Inflammatory macrophage (primary cell): ENCODE results near the gene STARD13.
A peak's percentile ranks its signal among the peaks of the same experiment; 100 is the strongest.

ENCODE experiments used
- DNase-seq, 2 donors: peaks; one replicate each; pipeline ENCODE4 v3.0.0-alpha.2; 2020 to 2022

The STARD13 gene

DNA sequence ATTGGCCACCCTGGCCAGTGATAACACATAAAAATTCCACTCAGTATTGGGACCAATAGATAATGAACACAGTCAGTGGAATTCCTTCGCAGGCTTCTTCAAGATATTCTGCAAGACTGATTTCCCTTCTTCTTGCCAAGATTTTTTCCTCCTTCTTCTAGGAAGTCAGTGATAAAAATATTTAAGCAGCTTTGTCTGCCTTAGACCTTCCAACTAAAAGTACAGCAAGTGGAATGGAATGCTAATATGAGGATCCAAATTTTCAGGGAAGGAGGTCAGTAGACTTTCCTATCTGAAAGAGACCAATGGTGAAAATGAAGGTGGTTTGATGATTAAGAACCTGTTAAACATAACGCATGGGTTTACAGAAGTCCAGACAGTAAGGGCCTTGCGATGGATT, 9.6 kb downstream of the STARD13 start:
- no peak for DNase-seq

DNA sequence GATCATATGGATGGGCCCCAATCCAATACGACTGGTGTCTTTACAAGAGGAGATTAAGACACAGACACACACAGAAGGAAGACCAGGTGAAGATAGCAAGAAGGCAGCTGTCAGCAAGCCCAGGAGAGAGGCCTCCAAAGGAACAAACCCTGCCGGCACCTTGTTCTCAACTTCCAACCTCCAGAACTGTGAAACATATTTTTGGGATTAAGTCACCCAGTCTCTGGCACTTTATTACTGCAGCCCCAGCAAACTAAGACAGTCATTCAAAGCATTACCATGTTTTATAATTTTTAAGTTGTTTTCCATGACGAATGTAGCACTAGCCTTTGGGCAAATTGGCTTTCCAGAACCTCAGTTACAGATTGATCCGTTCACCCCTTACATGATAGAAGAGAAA, 11.3 kb downstream of the STARD13 start:
- no peak for DNase-seq

DNA sequence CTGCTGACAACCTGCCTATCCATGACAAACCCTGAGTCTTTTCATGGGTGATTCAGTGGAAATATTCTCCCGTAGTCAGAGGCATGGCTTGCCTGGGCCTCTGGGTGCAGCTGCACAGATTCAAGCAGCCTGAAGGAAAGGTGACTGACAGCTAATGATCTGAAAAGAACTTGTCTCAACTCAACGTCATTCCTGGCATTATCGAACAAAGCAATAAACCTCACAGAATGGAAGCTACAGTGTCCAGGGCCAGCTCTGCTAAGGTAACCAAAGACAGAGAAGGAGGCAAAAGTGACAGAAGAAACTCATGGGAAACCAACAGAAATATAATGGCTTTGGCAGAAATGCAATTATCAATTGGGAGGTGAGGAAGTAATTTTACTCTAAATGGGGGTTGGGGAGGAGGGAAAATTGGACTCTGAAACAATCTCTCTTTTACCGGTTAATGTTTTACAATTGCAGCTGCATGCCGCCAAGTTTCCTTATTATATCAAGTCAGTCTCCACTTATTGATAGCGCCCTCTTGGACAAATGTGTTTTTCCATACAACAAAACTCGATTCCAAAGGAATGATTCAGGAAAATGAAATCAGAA, 12.9 kb downstream of the STARD13 start:
- no peak for DNase-seq

DNA sequence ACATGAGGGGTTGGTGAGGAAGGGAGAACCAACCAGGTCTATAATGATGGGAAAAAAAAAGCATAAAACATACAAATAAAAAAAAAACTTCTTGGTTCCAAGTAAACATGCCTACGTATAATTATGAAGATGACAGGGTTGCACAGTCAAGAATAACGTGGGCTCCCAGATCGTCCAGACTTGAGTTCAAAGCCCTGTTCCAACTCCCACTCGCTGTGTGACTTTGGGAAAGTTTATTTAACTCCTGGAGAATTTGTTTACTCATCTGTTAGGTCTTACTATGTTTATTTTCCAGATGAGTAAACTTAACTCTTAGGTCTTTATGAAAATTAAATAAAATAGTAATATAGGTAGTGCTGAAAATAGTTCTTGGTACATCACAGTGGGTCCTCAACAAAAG, 13.8 kb downstream of the STARD13 start:
- no peak for DNase-seq

DNA sequence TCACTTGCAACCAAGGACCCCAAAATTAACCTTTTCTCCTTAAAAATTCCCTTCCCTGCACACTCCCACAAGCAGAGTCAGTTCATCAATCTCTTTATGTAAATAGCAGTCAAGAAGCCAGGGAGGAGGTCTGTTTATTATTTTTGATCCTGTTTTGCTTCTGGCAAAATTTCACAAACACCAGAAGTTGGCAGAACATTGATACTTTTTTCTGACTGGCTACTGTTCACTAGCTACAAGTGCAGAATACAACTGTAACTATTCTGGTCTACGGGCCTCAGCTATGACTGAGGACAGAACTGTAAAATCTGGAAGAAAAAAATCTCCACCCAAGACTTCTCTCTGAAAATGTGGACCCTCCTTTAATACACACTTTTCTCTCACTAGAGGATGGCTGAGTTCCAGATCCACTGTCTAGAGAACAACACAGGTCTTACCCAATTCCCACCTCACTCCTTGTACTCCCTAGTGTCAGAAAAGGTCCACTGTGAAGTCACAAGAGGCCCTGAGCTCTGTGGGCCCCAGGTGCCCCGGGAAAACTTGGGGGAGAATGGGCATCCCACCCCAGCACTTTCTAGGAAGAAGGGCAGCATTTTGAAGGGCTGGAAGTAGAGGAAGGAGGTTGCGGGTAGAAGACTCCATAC, 14.5 kb downstream of the STARD13 start:
- DNase-seq = no peak

DNA sequence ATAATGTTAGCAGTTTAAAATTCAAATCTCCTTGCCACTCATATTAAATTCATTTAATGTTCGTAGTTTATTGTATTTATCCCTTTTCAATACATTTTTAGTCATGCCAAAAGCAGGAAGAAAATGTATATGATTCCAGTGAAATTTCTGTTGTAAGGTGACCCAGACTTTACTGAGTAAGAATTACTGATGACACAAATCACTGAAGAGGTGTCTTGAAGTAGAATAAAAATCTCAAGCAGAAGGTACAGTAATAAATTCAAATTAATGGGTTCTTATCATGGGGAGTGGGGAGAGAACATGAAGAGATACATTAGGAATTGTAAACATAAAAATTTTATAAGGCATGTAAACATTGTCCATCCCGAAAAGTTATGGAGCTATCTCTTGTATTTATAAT, 19.9 kb downstream of the STARD13 start:
- no peak for DNase-seq

DNA sequence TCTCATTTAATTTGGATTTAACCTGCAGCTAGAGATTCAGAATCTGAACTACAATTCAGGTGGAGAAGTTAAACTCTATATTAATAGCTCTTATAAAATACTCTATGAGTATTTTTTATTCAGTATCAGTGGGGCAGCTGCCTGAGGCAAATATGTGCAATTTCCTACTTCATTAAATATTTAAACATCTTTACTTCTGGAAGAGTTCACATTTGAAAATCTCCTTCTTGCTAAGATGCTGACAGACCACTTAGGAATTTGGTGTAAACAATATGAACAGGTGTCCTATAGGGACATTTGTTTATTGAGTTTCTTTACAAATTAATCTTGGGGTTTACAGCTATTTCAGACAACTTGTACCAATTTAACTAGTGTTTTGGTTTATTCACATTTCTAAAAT, 20.4 kb downstream of the STARD13 start:
- DNase-seq = no peak

DNA sequence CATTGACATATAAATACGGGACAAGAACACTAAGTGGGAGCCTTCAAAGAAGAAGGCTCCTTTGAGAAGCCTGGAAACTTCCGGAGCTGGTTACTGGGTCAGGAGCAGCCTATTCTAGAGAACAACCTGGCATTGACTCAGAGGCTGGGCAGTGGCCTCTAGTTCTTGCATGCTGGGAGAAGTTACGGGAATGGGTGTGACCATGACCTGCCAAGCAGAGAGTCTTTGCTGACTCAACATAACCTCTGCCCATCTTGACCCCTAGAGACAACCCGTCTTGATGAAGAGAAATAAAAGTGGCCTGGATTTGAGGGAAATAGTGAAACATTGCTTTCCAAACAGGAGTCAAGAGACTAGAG, 21.0 kb downstream of the STARD13 start:
- DNase-seq = no peak

DNA sequence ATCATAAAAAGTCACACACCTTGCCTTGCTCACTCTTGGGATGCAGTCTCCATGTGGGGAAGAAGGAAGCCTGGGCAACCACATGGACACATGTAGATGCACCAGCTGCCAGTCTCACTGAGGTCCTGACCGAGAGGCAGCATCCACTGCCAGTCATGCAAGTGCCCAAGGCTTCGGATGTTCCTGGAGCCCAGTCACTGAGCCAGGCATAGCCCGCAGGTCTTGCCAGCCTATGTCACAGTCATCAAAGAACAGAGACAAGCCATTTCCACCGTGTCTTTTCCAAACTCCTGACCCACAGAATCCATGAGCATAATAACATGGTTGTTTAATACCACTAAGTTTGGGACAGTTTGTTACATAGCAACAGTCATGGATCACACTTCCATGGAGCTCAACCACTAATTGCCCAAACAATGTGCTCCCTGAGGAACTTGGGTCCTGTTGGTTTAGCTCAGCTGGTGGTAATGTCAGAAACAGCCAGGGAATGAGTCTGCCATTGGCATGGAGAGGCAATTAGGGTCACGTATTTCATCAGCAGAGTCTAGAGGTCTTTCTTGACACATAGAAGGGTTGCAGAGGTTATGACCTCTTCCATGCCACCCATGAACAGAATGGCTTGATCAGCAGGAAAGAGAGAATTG, 21.5 kb downstream of the STARD13 start:
- no peak for DNase-seq

DNA sequence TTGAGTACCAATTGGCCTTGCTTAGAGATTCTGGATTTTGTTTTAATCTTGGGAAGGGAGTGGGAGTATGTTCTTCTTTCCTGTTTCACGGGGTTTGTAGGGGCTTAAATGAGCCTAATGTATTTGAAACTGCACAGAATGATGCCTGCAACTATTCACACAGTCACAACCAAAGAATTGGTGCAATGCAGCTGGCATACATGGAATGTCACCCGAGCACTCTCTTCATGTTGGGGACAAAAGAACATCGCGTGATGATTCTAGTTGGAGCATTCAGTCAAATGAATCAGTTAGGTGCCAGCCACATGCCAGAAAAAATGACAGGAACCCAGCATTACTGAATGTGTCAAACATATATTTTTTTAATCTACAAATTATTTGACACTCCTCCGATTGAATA, 22.1 kb downstream of the STARD13 start:
- DNase-seq = no peak

DNA sequence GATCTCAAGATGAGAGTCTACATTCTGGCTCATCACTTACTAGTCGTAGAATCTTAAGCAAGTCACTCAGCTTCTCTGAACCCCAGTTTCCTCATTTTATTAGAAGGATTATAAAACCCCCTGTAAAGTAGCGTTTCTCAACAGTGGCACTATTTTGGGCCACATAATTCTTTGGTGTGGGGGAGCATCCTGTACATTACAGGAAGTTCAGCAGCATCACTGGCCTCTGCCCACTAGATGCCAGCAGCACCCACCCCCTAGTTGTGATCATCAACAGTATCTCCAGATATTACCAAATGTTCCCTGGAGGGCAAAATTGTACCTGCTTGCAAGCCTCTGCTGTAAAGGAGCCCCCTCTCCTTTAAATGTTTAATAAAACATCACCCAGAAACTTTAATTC, 22.6 kb downstream of the STARD13 start:
- peak; percentile 52 to 83 for DNase-seq

DNA sequence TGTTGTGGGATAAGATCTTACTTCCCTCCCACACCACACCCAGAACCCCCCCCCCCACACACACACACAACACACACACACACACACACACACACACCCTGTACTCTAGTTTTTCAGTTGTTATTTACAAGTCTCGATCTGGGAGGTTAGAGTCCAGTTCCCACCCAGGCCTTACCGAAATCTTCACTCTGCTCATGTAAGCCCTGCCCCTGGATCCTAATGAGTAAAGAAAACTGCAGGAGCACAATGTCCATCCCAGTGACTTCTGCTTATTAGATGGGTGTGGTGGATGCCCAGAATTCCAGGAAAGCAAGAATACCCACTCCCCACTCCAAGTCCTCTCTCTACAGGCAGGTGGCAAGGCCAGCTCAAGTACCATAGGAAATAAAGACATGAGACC, 23.0 kb downstream of the STARD13 start:
- no peak for DNase-seq

DNA sequence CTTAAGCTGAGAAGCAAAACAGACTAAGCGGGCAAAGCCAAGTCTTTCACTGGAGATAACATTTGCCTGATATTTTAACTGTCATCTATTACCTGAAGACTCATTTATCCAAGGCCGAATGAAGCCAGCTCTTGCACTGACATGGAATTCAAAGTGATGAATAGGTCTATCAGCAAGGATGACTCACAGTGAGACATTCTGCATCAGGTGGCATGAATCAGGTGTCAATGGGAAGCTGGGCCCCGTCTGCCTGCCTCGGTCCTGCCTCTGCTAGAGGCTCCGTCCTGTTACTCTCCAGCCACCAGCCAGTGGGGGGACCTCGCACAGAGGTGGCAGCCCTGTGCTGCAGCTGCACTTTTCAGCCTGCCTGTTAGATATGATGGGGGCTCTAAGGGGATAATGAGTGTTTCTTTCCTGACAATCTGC, 23.5 kb downstream of the STARD13 start:
- DNase-seq = no peak

DNA sequence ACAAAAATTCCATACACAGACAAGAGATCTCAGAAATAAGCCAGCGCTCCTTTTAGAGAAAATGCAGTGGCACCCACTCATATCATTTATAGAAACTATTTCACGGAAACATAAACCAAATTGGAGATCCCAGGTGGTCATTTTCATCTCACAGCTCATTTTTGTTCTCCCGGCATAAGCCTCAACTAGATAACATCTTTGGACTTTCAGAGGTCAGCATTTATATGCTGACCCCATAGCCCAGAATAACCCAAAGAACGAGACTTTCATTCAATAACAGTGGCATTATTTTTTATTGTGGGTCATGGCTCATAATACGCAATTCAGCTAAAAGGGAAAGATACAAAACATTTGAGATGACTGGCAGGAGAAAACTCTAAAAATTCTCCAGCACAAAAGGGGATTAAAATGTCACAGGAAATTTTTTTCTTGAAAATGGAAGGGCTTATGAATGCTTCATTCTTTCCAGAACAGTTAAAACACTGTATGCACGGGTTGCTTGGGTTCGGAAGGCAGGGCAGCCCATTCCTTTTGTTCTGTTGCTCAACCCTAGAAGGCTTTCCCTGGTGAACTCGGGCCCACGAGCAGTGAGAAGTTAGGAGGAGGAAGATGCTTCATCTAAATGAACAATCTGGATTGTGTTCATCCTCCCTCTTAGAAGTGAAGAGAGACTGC, 24.0 kb downstream of the STARD13 start:
- DNase-seq = no peak

DNA sequence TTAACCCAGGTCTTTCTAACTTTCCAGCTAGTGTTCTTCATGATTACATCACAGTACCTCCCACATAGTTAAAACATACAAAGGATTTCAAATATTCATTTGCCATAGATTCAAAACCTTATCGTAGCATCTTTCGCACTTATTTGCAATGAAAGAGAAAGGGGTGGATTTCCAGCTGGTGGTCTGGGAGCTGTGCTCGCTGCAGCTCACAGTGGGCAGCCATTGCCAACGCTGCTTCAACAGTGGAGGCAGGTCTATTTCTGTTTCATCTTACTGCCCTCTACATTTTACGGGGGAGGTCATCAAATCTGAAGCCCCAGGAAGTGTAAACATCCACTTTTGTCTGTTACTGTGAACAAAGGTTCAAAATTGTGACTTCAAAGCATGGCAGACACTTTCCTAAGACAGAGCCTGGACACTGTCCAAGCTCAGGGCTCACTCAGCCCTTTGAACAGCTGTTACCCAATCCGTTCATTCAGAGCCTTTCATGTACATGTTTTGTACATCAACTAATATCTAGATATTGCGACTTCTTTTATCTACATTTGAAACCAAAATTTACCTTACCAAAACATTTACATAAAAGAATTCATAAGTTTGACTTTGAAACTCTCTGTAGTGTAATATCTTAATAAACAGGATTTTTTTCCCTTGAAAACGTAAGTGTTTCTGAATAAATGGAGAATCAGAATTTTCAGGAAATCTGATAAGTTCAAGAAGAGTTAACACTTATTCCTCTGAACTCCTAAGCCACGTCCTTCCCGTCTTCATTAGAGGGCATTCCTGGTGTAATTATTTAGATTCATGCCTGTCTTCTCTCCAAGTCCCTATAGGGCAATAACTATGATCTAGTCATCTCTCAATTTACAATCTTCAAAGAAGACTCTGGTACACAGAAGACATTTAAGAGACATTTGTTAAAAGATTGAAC, 25.1 kb downstream of the STARD13 start:
- DNase-seq = no peak

DNA sequence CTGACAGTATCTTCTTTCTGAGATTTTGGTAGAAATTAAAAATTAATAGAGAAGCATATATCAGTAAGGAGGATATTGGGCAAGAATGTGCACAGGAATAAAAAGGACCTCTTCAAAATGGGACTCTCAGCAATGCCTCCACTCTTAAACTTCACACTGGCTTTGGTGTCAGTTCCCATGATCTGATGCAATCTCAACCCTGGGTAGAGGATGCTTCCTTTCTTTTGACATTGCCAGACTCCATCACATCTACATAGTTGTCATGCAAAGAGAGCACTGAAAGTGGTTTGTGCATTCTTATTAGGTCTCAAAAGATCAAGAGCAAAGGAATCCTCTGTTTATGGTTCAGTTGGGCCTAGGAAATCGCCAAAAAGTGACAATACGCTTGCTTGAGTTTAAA, 26.3 kb downstream of the STARD13 start:
- no peak for DNase-seq

DNA sequence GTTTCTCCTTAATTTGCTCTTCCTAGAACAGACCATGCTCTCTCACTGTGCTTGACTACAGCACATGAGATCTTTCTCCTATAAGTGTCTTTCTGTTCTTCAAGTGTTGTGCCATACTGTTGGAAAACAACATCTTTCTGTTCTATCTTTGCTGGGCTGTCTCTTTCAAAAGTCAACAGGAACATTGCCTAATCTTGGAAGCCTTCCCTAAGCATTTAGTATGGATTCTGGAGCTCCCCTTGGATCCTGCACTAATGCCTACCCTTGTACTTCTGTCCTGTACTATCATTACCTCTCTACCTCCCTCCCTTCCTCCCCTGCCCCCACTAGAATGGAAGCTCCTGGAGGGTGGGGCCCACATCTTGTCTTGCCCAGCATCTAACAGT, 26.8 kb downstream of the STARD13 start:
- DNase-seq = no peak

DNA sequence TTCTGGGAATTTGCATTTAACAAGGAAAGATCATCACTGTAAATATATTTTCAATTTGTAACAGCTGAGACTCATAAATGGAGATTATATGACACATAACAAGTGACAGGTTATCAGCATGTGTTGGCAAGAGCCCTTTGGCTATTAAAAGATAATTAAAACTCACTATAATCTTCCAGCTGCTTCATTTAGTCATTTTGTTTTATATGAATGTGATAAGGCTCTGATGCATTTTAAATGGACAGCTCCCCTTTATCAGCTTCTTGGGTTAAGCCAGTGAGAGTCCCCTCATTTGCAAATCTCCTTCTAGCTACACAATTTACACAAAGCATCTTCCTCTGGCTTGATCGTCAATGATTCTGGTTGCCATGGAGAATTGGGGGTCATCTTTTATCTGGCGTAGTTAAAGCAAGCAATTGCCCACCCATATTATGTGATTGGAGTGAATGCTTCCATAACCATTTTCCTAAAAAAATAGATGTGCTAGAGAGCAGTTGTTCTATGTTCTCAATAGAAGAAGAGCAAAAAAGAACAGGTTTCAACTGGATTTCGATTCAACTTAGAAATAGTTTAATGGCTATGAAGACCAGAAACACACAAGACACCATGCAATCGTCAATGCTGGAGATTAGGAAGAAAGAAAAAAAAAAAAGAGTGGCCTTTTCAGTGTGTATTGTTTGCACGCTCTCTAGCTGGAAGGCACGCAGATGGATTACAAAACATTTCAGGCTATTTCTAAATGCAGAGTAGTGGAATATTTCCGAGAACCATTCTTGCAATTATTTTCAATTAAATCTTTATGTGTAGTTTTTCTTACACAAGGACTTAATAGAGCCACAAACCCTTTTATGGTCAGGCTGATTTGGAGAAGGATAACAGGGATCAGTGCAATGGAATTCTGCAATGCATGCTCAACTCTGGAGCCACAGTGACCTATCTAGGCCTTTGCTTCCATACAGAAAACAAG, 27.4 kb downstream of the STARD13 start:
- DNase-seq = peak in 1 of 2 donors; percentile 15

DNA sequence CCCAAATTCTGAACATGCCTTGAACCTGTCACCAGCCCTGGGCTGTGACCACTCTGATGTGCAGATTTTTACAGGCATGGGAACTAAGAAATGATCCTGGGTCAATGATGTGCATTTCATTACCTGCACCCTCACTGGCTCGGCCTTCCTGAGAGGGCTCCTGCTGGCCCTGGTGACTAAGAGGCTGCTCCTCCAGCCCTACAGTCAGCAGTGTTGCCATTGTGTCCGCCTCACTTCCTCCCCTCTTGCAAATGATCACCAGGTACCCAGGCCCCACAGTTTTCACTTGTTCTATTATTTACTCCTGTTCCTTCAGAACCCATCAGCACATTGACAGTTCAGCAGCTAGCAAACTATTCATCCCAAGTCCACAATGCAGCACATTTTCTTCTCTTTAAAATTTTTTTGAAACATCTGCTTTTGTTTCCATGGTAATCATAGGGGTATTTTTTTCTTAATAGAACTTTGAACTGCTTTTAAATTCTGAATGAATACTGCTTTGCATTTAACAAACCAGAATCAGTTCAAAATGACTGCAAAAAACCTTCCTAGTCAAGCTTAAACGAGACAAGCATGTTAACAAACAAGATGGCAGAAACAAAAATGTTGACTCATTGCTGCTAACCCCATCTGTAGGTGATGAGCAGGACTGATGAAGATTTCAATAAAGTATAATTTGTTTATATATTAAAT, 29.3 kb downstream of the STARD13 start:
- DNase-seq = no peak

DNA sequence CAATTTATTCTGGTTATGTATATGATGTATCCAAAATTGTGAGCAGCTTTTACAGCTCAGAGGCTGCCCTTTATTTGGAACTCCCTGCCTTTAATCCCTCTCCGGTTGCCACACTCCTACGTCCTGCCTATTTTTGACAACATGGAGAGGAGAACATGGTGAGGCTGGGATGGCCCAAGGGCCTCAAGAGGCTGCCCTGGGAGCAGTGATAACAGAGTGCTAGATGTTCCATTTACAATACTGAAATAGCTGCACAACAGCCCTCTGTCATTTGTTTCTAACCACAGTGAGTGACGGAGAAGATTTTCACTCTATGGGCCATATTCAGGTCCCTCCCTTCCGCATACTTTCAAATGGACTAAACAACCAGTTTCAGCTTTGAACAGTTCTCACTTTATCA, 33.4 kb downstream of the STARD13 start:
- DNase-seq = no peak

DNA sequence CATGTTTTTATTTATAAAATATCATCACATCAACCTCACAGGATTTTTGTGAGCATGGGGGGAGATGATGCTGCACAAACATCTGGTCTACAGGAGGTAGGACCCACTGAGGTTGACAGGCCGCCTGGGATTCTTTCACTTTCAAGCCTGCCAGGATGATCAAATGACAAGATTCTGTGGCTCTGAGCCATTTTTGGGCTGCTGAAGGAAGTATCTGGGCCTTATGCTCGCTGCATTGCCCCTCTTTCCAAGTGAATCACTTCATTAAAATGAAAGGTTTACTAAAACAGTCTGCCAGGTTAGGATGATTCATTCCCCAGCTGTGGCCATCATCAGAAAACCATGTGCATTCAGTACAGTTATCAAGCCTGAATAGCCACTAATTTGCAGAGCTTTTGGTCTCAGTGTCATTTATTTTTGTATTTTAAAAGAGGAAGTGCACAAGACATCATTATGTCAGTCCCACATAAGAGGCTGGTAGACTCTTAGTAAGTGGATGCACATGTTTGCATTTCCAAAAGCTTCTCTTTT, 34.4 kb downstream of the STARD13 start:
- DNase-seq = peak; percentile 2 to 41
